ENCODE results near the gene PRKCE.

- TF ChIP-seq POLR2AphosphoS5 (IDR thresholded peaks at IDR 0.05) (no peak), CTCF (IDR thresholded peaks at IDR 0.05) (no peak), EP300 (IDR thresholded peaks at IDR 0.05) (no peak)
These were observed 20.7 kb downstream of the PRKCE start for GRCh38 chr2:45672138-45672537.

Data from sigmoid colon (tissue), 4 donors.